Caco-2 (cell line): ENCODE measurements around the gene NDST1. TPM values are rescaled to one million over a fixed set of nuclear protein-coding genes. Genes with fewer than 3 reads are reported as not detected.

Source experiments
- BruUV-seq: library from RNA; stranded (reverse); fragments of 400-500 nt; replicated peaks from 2 replicates; lab custom pipeline; 2021; lab: Mats Ljungman, UMichigan
- CTCF ChIA-PET: fragments of 300-600 bp; sonication (Branson Sonifier 250); formaldehyde crosslinking; loops from one replicate; lab custom pipeline; 2022; ENCODE audit warnings: antibody characterized with exemption; lab: Charles Lee
- POLR2A ChIA-PET: fragments of 300-600 bp; sonication (Branson Sonifier 250); formaldehyde crosslinking; loops from one replicate; lab custom pipeline; 2022; ENCODE audit warnings: antibody characterized with exemption; lab: Charles Lee
- DNase-seq, 2 experiments: peaks; one replicate each; pipeline versions ENCODE4 v3.0.0 to v3.0.0-alpha.2; 2020 to 2022
- H3K27me3 ChIP-seq: replicated peaks from 2 replicates; pipeline ENCODE4 v1.6.0; 2011; ENCODE audit warnings: low read length; ENCODE audit not compliant: control insufficient read depth, insufficient read depth
- H3K36me3 ChIP-seq: 2 replicates; pipeline ENCODE4 v1.5.1; 2011; ENCODE audit warnings: low read length; ENCODE audit not compliant: control insufficient read depth, insufficient read depth
- H3K4me1 ChIP-seq: fragments of 250-450 bp; sonication (Bioruptor Pico); 2 replicates; pipeline ENCODE4 v1.5.1; 2020; ENCODE audit warnings: mild to moderate bottlenecking
- H3K4me3 ChIP-seq: 2 replicates; pipeline ENCODE4 v1.5.1; 2011; ENCODE audit warnings: low read depth, mild to moderate bottlenecking, control low read depth, low read length
- H3K9me3 ChIP-seq: fragments of 250-450 bp; sonication (Bioruptor Pico); 2 replicates; pipeline ENCODE4 v1.5.1; 2020; ENCODE audit warnings: mild to moderate bottlenecking, moderate library complexity
- H3K27ac Mint-ChIP-seq: one replicate; pipeline ENCODE4 v1.8.0; 2022; ENCODE audit warnings: mixed read lengths; ENCODE audit not compliant: unreplicated experiment
- H3K27me3 Mint-ChIP-seq: one replicate; pipeline ENCODE4 v1.8.0; 2022; ENCODE audit warnings: mixed read lengths; ENCODE audit not compliant: insufficient read depth, unreplicated experiment
- H3K36me3 Mint-ChIP-seq: one replicate; pipeline ENCODE4 v1.8.0; 2022; ENCODE audit warnings: mild to moderate bottlenecking, mixed read lengths; ENCODE audit not compliant: insufficient read depth, unreplicated experiment
- H3K4me1 Mint-ChIP-seq: one replicate; pipeline ENCODE4 v1.8.0; 2022; ENCODE audit warnings: low read depth, mixed read lengths; ENCODE audit not compliant: unreplicated experiment
- H3K4me3 Mint-ChIP-seq: one replicate; pipeline ENCODE4 v1.8.0; 2022; ENCODE audit warnings: mild to moderate bottlenecking, moderate library complexity, mixed read lengths; ENCODE audit not compliant: unreplicated experiment
- H3K9me3 Mint-ChIP-seq: one replicate; pipeline ENCODE4 v1.8.0; 2022; ENCODE audit warnings: mixed read lengths; ENCODE audit not compliant: unreplicated experiment
- CTCF ChIP-seq, 2 experiments: fragments of 200-600 bp in 1 of 2; IDR thresholded peaks; 1 replicate in 1 of 2; 2 replicates in 1 of 2; pipeline versions ENCODE4 v1.5.1 to v1.8.0; 2011 to 2022; ENCODE audit warnings: antibody characterized with exemption in 1 of 2, control low read depth in 1 of 2, inconsistent platforms in 1 of 2, low read depth in 1 of 2, low read length in 1 of 2, mild to moderate bottlenecking in 1 of 2, moderate library complexity in 1 of 2; ENCODE audit not compliant: insufficient read depth in 1 of 2, severe bottlenecking in 1 of 2, unreplicated experiment in 1 of 2
- intact Hi-C: fragments of 100-400 bp; cut with micrococcal nuclease; formaldehyde crosslinking; loops from one replicate; pipeline ENCODE4 v1.10.0; 2022; ENCODE audit not compliant: unreplicated experiment
- total RNA-seq: library from RNA; stranded (reverse); gene quantifications from 2 replicates; pipeline ENCODE4 v1.2.3, GENCODE V29; 2022

Gene NDST1
- total RNA-seq, 1 experiment from 2014 or later: 110 TPM

GRCh38 chr5:150481708-150481965 lies 26.3 kb upstream of the NDST1 start:
- BruUV-seq: no TSS peak
- H3K36me3 ChIP-seq: no peaks in the 10 kb centered on the region
- no peaks in the 10 kb centered on the region for H3K9me3 Mint-ChIP-seq
- no peak overlapping the region for H3K4me3 ChIP-seq
- no peaks in the 10 kb centered on the region for H3K27me3 ChIP-seq
- no peak overlapping the region for H3K4me3 Mint-ChIP-seq
- POLR2A ChIA-PET: no interaction called here
- DNase-seq: no peak
- intact Hi-C loops: no loop called here
- CTCF ChIA-PET: interaction anchor here (0.6 to 1.4 kb wide), 3 partner anchors 8 to 41 kb away, joined by 3 to 4 read pairs (median 3); no protein-coding TSS in a partner anchor
- H3K4me1 ChIP-seq: peaks cover 17% of the 10 kb centered on the region
- peaks cover 10% of the 10 kb centered on the region for H3K36me3 Mint-ChIP-seq
- peaks cover 24% of the 10 kb centered on the region for H3K4me1 Mint-ChIP-seq
- no peaks in the 10 kb centered on the region for H3K27me3 Mint-ChIP-seq
- no peaks in the 10 kb centered on the region for H3K9me3 ChIP-seq
- peak overlapping the region; percentile 11 for H3K27ac Mint-ChIP-seq
- no peak for TF ChIP-seq CTCF (IDR thresholded peaks at IDR 0.05; ENCODE audit: insufficient read depth in 1 of 2, low read depth in 1 of 2, low read length in 1 of 2, severe bottlenecking in 1 of 2, unreplicated experiment in 1 of 2)

DNA sequence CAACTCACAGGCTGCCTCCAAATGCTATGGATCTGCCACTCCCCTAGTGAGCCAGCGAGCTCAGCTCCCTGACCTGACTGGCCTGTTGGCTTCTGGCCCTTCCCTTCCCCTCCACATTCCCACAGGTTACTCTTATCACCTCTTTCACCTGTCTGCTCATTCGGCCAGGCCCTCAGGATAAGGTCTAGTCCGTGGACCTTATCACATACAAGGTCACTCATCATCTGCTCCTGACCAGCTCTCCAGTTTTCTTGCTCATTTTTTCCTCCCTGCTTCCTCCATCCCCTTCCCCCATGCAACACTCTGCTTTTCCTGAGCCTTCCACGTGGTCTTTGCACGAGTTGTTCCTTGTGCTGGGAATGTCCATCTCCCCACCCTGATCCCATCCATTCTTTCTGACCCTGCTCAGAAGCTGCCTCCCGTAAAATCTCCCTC lies 25.9 kb upstream of the NDST1 start:
- intact Hi-C loops: no loop called here
- Histone ChIP-seq H3K9me3 (no peaks in the 10 kb centered on the region), H3K36me3 (no peaks in the 10 kb centered on the region), H3K4me1 (peaks cover 19% of the 10 kb centered on the region), H3K27me3 (no peaks in the 10 kb centered on the region), H3K4me3 (no peak overlapping the region)
- Mint-ChIP-seq H3K4me1 (peaks cover 24% of the 10 kb centered on the region), H3K27ac (no peak overlapping the region), H3K27me3 (no peaks in the 10 kb centered on the region), H3K36me3 (peaks cover 11% of the 10 kb centered on the region), H3K4me3 (no peak overlapping the region), H3K9me3 (no peaks in the 10 kb centered on the region)
- CTCF ChIA-PET: interaction anchor here (0.6 to 1.4 kb wide), 3 partner anchors 8 to 40 kb away, joined by 3 to 4 read pairs (median 3); no protein-coding TSS in a partner anchor
- no TSS peak for BruUV-seq
- TF ChIP-seq CTCF (IDR thresholded peaks at IDR 0.05; ENCODE audit: insufficient read depth in 1 of 2, low read depth in 1 of 2, low read length in 1 of 2, severe bottlenecking in 1 of 2, unreplicated experiment in 1 of 2): no peak
- POLR2A ChIA-PET: interaction anchor here (1.1 kb wide), 1 partner anchor 8 kb away, joined by 3 read pairs; no protein-coding TSS in a partner anchor
- peak; percentile 49 to 80 for DNase-seq

- DNase-seq: peak in 1 of 2 experiments; percentile 45
- Mint-ChIP-seq H3K27me3 (no peaks in the 10 kb centered on the region), H3K4me1 (peaks cover 53% of the 10 kb centered on the region), H3K4me3 (peak overlapping the region; percentile 87), H3K27ac (peak overlapping the region; percentile 93), H3K36me3 (peaks cover 30% of the 10 kb centered on the region), H3K9me3 (no peaks in the 10 kb centered on the region)
- no peaks in the 10 kb centered on the region for H3K9me3 ChIP-seq
- no peaks in the 10 kb centered on the region for H3K27me3 ChIP-seq
- TSS peak; percentile 82 for BruUV-seq
- ChIA-PET POLR2A (interaction anchor here (0.5 to 1.9 kb wide), 5 partner anchors 11 to 58 kb away, joined by 5 to 6 read pairs (median 5); partner anchors contain the start of gene RPS14), CTCF (interaction anchor here (0.5 to 1.0 kb wide), 4 partner anchors 11 to 58 kb away, joined by 3 read pairs; no protein-coding TSS in a partner anchor)
- no peak for TF ChIP-seq CTCF (IDR thresholded peaks at IDR 0.05; ENCODE audit: insufficient read depth in 1 of 2, low read depth in 1 of 2, low read length in 1 of 2, severe bottlenecking in 1 of 2, unreplicated experiment in 1 of 2)
- peak overlapping the region; percentile 99 for H3K4me3 ChIP-seq
- intact Hi-C loops: loop anchor here (1.0 kb wide), 2 partner anchors 11 to 14 kb away; no protein-coding TSS in a partner anchor
- H3K4me1 ChIP-seq: peaks cover 48% of the 10 kb centered on the region
- peaks cover 2% of the 10 kb centered on the region; the same call in 1 of the 2 replicates for H3K36me3 ChIP-seq
These were observed 22.8 kb upstream of the NDST1 start for GRCh38 chr5:150484964-150485692.
